ENCODE data around the gene DYNLT2.
A peak's percentile ranks its signal among the peaks of the same experiment; 100 is the strongest.
"Not testable (repeated sequence)": the region's sequence is repeated elsewhere in the genome, so short reads cannot be mapped to it uniquely, and the experiment has no call there.

The DYNLT2 gene

GRCh38 chr6:169783401-169783800 lies 32.0 kb upstream of the DYNLT2 start:
- DNase-seq: no peak

GRCh38 chr6:169782966-169783365 lies 31.6 kb upstream of the DYNLT2 start:
- DNase-seq: no peak

- DNase-seq: no peak
Measured at GRCh38 chr6:169780571-169781091, 29.3 kb upstream of the DYNLT2 start.

- no peak for DNase-seq
Measured at GRCh38 chr6:169779896-169780295, 28.5 kb upstream of the DYNLT2 start.

GRCh38 chr6:169779092-169779815 lies 27.9 kb upstream of the DYNLT2 start:
- no peak for DNase-seq

- DNase-seq: no peak
Measured at GRCh38 chr6:169778646-169779045, 27.3 kb upstream of the DYNLT2 start.

- DNase-seq: no peak
Measured at GRCh38 chr6:169777896-169778295, 26.5 kb upstream of the DYNLT2 start.

- DNase-seq: no peak
Measured at GRCh38 chr6:169776379-169776778, 25.0 kb upstream of the DYNLT2 start.

GRCh38 chr6:169775321-169775720 lies 23.9 kb upstream of the DYNLT2 start:
- no peak for DNase-seq

GRCh38 chr6:169774347-169774746 lies 23.0 kb upstream of the DYNLT2 start:
- DNase-seq: no peak

- DNase-seq: no peak
Measured at GRCh38 chr6:169766921-169767736, 15.8 kb upstream of the DYNLT2 start.

GRCh38 chr6:169766232-169766631 lies 14.9 kb upstream of the DYNLT2 start:
- no peak for DNase-seq

- DNase-seq: not testable (repeated sequence)
Measured at GRCh38 chr6:169765789-169766188, 14.4 kb upstream of the DYNLT2 start.

- no peak for DNase-seq
Measured at GRCh38 chr6:169763881-169764280, 12.5 kb upstream of the DYNLT2 start.

- no peak for DNase-seq
Measured at GRCh38 chr6:169763308-169763707, 11.9 kb upstream of the DYNLT2 start.

GRCh38 chr6:169755162-169755561 lies 3.8 kb upstream of the DYNLT2 start:
- DNase-seq: no peak

- DNase-seq: peak; percentile 4 to 6
Measured at GRCh38 chr6:169752074-169752623, 777 bp upstream of the DYNLT2 start.

- DNase-seq: no peak
Measured at GRCh38 chr6:169746556-169746955, 4.8 kb downstream of the DYNLT2 start.

GRCh38 chr6:169745405-169745804 lies 6.0 kb downstream of the DYNLT2 start:
- no peak for DNase-seq

- DNase-seq: no peak
Measured at GRCh38 chr6:169741344-169741743, 10.0 kb downstream of the DYNLT2 start.

GRCh38 chr6:169738976-169739529 lies 12.3 kb downstream of the DYNLT2 start:
- DNase-seq: no peak

GRCh38 chr6:169738204-169738975 lies 13.0 kb downstream of the DYNLT2 start:
- no peak for DNase-seq

Measured in inflammatory macrophage (primary cell).